GM18519 (cell line): ENCODE results near the gene UNC5CL.

Source experiments
- ATAC-seq: cut with Tn5 transposase; IDR thresholded peaks from one replicate; pipeline ENCODE4 v1.9.1; 2021; ENCODE audit warnings: mild to moderate bottlenecking, moderate library complexity; ENCODE audit not compliant: unreplicated experiment, low FRiP score

UNC5CL gene, protein sequence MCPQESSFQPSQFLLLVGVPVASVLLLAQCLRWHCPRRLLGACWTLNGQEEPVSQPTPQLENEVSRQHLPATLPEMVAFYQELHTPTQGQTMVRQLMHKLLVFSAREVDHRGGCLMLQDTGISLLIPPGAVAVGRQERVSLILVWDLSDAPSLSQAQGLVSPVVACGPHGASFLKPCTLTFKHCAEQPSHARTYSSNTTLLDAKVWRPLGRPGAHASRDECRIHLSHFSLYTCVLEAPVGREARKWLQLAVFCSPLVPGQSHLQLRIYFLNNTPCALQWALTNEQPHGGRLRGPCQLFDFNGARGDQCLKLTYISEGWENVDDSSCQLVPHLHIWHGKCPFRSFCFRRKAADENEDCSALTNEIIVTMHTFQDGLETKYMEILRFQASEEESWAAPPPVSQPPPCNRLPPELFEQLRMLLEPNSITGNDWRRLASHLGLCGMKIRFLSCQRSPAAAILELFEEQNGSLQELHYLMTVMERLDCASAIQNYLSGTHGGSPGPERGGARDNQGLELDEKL

DNA sequence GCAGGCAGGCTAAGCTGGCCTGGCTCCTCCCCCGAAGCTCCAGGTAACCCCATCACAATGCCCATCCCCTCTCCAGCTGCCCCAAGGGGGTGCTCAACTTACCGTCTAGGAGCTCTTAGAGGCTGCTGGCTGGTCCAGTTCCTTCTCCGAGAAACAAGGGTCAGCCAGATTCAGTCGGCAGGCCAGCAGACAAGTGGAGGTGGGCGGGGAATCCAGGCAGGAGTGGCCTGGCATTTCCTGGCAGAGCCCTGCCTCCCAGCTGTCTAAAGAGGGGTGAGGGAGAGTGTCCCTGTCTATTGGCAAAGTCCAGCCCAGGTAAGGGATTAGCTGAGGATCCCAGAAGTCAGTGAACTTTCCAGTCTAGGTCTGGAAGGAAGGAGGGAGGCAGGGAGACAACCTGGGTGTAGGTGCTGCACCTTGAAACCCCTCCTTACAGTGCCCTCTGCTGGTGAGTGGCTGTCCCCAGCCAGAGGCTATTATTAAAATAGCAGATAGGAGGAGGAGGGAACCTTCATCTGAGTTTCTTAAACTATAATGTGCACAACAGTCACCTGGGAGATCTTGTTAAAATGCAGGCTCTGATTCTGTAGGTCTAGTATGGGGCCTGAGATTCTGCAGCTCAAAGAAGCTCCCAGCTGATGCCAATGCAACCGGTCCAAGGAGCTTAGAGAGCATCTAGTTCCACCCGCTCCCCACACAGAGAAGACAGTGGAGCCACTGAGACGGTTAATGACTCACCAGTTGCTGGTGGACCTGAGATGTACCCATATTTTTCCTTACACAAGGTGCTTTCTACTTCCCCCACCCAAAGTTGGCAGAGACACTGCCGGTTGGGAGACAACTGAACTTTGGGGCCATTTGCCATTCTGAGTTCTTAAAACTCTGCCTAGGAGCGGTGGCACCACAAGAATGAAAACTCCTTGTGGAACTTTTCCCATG, at the start of gene UNC5CL:
TSS of gene UNC5CL (minus strand) at position 162 of the 939 bp plus-strand sequence. CDS start 4,147 bp downstream, outside the sequence.
- ATAC-seq: no peak

DNA sequence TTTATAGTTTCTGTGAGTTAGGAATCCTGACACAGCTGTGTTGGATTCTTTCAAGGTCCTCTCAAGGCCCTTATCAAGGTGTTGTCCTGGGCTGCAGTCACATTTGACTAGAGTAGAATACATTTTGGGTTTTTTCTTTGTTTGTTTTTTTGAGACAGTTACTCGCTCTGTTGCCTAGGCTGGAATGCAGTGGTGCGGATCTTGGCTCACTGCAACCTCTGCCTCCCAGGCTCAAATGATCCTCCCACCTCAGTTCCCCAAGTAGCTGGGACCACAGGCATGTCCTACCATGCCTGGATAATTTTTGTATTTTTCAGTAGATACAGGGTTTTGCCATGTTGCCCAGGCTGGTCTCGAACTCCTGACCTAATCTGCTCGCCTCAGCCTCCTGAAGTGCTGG, 49.4 kb upstream of the UNC5CL start:
- ATAC-seq: no peak

DNA sequence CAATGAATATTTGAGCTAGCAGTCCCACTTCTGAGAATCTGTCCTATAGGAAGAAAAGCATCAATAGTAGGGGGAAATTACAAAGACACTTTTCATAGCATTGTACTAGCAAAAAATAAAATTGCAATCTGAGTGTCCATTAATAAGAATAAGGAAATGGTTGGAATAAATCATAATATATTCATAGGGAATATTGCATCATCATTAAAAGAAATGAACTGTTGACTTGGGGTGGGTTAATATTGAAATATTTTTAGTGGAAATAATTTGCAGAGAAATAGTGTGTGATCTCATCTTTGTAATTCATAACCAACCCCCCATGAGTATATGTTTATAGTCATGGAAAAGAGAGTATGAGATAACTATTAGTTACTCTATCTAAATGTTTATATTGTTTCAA, 46.2 kb upstream of the UNC5CL start:
- no peak for ATAC-seq

DNA sequence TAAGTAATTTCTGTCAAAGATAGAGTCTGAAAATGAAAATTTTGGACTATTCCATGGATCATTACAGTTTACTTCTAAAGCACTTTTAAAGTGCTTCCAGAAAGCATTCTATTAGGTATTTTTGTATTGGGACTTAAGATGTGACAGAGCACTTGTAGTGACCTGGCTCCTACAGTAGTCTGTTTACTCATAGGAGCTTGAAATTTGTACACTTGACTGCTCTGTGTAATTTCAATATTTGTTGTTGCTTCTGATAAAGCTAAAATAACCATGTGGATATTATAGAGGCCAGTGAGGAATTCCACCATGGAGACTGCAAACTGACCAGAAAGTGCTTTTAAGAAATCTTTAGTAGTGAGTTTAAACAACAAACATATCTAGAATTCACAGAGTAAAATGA, 44.1 kb upstream of the UNC5CL start:
- ATAC-seq: no peak

DNA sequence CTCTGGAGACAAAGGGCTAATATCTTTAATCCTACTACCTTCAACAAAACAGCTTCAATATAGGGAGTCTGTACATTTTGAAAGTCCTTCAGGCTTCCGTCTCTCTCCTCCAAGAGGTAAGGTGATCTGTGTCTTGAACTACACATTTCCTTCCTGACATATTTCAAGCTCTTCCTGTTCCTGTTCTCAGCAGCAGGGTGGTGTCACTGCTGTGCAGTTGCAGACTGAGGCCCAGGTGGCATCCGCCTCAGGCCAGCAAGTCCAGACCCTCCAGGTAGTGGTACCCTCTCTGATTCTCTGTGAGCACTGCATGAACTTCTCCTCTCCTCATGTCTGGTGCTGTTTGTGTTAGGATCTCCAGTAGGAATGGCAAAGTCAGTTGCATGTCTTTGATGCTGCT, 41.6 kb upstream of the UNC5CL start:
- ATAC-seq: no peak

DNA sequence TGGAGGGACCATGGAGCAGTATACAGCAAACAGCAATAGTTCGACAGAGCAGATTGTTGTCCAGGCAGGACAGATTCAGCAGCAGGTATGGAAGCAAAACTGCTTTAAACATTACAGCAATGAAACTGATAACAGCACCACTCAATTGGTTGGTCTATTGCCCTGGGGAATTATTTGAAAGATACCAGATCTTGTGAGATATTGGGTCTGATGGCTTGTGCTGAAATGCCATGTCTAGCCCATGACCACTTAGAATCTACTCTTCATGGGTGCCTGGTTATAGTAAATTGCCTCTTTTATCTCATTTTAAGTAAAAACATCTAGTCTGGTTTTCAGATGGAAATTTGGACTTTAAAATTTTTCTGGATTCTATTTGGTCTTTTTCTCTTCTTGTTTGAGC, 40.1 kb upstream of the UNC5CL start:
- no peak for ATAC-seq

DNA sequence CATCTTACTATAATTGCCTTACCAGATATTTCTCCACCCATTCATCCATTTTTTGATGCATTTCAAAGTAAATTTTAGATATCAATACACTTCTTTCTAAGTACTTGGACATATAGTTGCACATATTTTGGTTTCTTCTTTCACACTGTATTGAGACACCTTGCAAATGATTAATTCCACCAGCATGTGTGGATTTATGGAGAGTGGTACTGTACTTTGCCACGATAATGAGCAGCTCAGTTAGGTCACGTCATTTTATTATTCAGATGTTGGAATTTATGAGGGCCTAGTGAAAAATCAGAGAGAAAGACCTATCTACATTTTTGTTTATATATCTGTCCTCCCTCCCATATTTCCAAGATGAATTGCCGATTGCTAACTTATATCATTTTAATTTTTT, 39.1 kb upstream of the UNC5CL start:
- ATAC-seq: no peak

DNA sequence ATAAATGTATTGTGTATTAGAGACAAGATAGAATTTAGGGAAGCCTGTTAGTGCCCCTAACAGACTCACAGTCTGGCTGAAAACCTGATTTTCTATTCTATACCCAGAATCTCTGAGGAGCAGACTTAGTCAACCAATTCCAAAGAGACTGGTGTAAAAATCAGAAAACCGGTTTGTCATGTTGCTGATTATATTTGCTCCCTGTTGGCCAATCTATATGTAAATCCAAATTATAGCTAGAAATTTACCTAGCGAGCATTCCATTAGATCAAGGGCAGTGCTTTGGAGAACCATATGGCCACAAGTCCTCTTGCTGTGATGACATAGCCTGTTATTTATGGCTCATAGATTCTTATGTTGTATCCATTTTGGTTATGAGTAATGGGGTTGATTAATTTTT, 38.5 kb upstream of the UNC5CL start:
- ATAC-seq: no peak

DNA sequence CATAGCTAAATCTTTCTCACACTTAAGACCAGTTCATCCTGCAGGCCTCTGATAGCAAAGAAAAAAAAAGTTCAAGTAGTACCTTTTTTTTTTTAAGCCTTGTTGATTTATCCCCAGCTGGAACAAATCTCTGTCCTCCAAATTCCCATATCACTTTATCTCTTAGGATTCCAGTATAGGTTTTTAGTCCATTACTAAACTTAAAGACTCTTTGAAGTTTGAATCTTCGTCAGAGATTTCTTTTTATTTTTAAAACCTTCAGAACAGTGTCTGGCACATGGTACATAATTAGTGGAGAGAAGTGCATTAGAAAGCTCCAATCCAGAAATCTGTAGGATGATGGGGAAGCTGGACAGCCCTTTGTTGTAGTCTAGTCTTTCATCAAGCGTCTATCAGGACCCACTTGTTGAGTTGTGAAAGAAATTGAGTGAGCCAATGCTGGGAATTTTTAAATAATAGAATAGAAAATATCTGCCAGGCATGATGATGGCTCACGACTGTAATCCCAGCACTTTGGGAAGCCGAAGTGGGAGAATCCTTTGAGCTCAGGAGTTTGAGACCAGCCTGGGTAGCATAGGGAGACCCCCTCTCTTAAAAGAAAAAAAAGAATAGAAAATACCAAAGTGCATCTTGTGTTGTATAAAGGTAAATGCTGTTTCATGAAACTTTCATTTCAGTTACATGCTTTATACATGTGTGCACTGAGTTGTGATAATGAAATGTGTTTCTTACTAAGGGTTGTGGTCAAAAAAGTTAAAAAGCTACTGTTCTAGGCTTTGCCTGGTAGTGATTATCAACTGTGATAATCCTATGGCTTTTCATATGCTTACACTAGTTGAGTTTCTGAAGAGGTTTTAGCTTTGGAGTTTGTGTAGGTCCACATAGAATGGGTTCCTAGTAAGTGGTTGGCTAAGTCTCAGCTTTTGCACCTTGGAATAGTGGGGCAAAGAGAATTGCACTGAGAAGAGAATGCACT, 36.9 kb upstream of the UNC5CL start:
- no peak for ATAC-seq

DNA sequence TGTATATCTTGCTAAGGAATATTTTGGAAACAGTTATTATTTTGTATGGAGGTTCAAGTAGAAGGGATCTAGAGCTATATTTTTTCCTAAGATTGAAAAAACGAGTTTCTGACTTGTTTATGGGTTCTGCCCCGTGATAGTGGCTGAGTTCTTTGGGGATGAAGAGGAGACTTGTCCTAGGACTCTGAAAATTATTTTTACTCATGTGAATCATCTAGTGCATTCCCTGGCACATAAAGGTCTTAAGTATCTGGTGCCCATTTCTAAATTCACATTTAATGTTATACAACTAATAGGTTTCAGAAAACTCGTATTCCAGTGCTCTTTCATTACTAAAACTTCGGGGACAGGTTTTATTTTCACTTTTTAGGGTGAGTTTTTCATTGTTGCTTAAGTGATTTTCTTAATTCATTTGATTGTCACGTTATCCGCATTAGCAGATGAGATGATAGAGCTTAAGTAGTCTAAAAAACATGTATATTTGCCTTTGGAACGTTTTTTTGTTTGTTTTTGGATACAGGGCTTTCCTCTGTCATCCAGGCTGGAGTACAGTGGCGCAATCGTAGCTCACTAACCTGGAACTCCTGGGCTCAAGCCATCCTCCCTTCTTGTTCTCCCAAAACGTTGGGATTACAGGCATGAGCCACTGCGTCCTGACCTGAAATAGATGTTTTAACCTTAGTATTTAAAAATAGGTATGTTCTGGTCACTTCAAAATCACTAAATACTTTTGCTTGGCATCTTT, 35.8 kb upstream of the UNC5CL start:
- ATAC-seq: no peak

DNA sequence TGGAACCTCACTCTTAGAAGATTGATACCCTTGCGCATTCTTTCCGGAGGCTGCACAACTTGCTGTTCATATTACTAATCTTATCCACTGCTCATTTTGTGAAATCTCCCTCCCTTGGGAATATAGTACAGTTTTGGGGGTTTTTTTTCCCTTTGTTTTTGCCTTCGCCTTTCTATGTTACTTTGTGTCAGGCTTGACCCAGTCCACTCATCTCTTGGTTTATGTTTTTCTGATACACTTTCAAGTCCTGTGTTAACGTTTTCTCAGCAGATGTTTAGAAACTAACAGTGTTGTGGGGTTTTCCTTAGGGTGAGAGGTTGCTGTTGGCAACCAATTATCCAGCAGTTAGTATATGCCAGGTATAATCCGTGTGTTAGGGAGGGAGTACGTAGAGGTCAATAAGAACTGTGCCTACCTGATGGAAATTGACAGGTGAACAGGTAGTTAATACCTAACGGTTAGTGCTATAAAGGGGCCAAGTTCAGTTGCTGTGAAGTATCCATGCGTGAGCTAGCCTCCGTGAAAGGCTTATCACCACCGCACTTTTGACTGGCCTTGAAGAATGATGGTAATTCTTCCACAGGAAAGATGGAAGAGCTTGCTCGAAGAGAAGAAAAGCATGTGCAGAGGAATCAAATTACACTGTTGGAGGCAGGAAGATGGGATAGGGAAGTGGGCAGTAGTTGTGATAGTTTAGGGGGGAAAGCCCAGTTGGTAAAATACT, 35.1 kb upstream of the UNC5CL start:
- ATAC-seq: no peak

DNA sequence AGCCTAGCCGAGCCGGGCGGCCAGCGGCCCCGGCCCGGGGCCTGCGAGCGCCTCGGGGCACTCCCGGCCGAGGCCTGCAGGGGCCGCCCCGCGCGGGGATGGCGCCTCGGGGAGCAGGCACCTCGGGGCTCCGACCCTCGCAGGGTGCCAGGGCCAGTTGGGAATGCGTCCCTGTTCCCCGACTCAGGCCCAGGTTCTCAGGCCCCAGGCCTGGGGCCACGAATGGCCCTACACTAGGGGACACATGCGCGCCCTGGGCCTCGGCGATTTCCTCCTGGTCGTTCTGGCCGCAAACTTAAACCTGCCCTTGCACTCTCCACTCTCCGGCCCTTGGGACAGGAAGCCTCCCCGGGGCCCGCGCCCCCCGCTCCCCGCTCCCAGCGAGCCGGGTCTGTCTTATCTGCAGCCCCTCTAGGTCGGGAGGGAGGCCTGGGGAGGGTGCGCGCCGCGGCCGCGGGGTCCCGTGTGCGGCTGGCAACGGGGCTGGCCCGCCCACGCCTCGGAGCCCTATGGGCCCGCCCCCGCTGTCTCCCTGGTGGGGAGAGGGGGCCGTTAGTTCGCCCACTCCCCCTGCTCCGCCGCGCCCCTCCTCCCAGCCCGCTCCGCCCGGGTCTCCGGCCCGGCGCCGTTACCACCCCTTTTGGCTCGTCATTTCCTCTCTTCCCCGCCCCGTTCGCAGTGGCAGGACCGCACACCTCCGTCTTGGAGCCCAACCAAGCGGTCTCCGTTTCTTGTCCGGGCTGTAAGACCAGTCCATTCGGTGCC, 34.4 kb upstream of the UNC5CL start:
- ATAC-seq: no peak

DNA sequence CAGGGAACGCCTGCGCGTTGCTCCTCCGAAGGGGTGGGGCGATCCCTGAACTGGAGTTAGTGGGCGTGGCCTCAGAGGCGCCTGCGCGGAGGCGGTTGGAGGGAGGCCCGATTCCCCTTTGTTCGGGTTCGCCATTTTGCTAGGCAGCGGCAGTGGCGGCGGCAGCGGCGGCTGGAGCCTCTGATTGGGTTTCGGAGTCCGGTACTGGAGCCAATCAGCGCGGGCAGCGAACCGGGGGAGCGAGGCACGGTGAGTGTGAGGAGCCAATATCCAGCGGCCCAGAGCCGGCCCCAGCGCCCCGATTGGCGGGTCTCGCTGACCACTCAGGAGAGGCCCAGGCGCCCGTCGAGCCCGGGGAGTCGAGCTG, 33.8 kb upstream of the UNC5CL start, which contains the start of gene NFYA:
TSS of gene NFYA (plus strand) at position 139 of the 367 bp plus-strand sequence. CDS start 6,116 bp downstream, outside the sequence.
- peak; percentile 40 for ATAC-seq

DNA sequence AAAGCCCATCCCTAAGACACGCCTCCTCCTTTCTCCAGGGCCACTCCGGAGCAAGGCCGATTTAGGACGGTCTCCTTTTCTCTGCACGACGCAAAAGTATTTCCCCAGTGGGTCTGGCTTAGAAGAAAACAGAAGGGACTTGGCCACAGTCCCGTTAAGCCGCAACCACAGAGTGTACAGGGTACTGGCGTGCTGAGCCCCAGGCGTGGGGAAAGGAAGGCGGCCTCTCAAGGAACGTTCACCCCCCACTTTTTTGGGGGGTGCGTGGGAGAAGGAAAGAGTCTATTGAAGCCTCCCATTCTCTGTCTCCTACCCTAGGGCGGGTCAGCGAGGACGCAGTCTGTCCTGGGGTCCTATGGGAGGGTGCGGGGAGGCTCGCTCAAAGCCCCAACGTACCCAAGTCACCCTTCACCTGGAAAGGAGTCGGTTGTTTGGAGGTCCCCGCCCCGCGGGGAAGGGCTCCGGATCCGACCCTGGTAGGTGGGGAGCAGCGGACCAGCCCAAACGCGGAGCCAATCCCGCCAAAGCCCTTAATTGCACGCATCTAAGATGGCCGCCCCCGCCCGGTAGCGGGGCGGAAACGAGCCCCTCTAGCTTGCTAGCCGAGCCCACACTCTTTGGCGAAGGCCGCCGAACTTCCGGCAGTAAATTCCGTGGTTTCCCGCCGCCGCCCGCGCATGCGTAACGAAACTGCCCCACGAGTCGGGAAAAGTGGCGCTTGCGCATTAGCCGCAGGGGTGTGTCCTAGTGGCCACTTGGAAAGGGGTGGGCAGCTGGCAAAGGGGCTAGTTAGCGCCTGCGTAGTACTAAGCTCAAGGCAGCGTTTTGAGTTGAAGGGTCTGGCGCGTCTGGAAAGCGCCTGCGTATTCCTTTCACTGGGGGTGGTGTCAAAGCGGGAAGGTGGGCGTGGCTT, 33.2 kb upstream of the UNC5CL start, which contains the start of gene OARD1:
TSS of gene OARD1 (minus strand) at position 434 of the 913 bp plus-strand sequence. CDS start 722 bp downstream, outside the sequence.
- peak; percentile 45 for ATAC-seq

DNA sequence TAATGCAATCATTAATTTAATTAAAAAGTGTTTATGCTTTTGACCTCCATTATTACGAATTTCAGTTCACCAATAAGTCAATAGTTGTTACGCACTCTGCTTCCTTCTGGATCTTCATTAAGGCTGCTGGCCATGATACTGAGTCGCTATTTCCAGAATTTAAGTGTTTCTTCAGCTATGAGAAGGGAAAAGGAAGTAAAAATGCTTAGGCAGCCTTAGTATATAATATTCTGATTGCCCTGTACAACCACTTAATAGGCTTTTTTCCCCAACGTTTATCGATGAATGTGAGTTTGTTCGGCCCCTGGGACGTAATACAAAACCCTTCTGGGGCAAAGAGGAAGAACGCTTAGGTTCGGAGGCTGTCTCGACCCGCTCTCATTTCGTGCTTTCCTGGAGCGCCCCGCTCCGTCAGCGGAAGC, 32.5 kb upstream of the UNC5CL start:
- no peak for ATAC-seq

DNA sequence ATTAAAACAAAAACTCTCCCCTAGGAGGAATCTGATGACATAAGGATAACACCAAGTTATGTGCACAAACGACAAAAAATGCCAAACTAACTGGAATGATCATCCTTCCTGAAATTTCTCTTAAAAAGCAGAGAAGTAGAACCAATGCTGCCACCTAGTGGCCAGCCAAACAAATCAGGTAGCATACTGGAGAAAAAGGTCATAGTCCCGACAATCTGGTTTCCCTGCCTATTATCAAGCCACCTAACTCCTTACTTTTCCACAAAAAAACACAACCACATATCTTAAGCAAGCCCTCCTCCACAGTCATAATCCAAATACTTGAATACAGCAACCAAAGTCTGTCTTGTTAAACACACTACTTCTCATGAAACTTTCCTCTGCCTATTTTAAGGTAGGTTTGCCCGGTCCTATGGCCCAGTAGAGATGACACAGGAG, 27.9 kb upstream of the UNC5CL start:
- ATAC-seq: no peak

DNA sequence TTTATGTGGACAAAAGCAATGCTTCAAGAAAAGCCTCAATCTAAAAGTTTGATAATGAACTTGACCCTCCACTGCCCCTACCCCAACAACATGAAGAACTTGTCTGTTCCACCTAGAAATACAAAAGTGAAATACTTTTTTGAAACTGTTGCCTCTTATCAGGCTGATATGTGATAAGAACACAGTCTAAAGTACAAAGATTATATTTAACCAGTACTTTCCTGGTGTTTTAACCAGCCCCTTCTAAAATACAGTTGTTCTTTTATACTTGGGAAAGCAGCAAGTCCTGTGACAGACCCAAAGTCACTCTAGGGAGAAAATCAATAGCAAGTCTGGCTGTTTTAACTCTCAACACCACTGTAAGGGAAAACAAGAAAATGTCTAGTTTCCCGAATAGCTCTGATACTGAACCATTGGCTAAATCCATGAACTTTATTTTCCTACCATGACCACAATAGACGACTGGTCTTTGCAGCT, 26.6 kb upstream of the UNC5CL start:
- no peak for ATAC-seq
